HEK293 (cell line): ENCODE results near the gene RANBP1.

ENCODE experiments used
- CTCF ChIP-seq: fragments of 450-650 bp; formaldehyde crosslinking; IDR thresholded peaks from 2 replicates; pipeline ENCODE4 v1.5.1; 2016; ENCODE audit warnings: missing biosample characterization, missing genetic modification characterization
- PRDM6 ChIP-seq: fragments of 450-650 bp; formaldehyde crosslinking; IDR thresholded peaks from 2 replicates; pipeline ENCODE4 v1.5.1; 2017; ENCODE audit warnings: missing biosample characterization, missing genetic modification characterization
- YY1 ChIP-seq: fragments of 450-650 bp; formaldehyde crosslinking; IDR thresholded peaks from 2 replicates; pipeline ENCODE4 v1.5.1; 2018; ENCODE audit warnings: missing biosample characterization, missing genetic modification characterization
- ZBTB8A ChIP-seq: fragments of 450-650 bp; formaldehyde crosslinking; IDR thresholded peaks from 2 replicates; pipeline ENCODE4 v1.5.1; 2016; ENCODE audit warnings: missing biosample characterization, missing genetic modification characterization
- ZNF214 ChIP-seq: fragments of 450-650 bp; formaldehyde crosslinking; IDR thresholded peaks from 2 replicates; pipeline ENCODE4 v1.5.1; 2017; ENCODE audit warnings: missing biosample characterization, mild to moderate bottlenecking, missing genetic modification characterization, borderline replicate concordance
- ZNF24 ChIP-seq: fragments of 450-650 bp; formaldehyde crosslinking; IDR thresholded peaks from 2 replicates; pipeline ENCODE4 v1.5.1; 2016; ENCODE audit warnings: missing biosample characterization, missing genetic modification characterization
- ZNF302 ChIP-seq: fragments of 450-650 bp; formaldehyde crosslinking; IDR thresholded peaks from 2 replicates; pipeline ENCODE4 v1.5.1; 2016; ENCODE audit warnings: missing biosample characterization, missing genetic modification characterization, low read depth
- ZNF416 ChIP-seq: fragments of 450-650 bp; formaldehyde crosslinking; IDR thresholded peaks from 2 replicates; pipeline ENCODE4 v1.5.1; 2016; ENCODE audit warnings: missing biosample characterization, missing genetic modification characterization
- ZNF488 ChIP-seq: fragments of 450-650 bp; formaldehyde crosslinking; IDR thresholded peaks from 2 replicates; pipeline ENCODE4 v1.5.1; 2016; ENCODE audit warnings: missing biosample characterization, missing genetic modification characterization
- ZNF514 ChIP-seq: fragments of 450-650 bp; formaldehyde crosslinking; IDR thresholded peaks from 2 replicates; pipeline ENCODE4 v1.5.1; 2016; ENCODE audit warnings: missing biosample characterization, missing genetic modification characterization
- ZNF555 ChIP-seq: fragments of 450-650 bp; formaldehyde crosslinking; conservative IDR thresholded peaks from 2 replicates; pipeline ENCODE4 v1.5.1; 2017; ENCODE audit warnings: missing biosample characterization, mild to moderate bottlenecking, missing genetic modification characterization, inconsistent platforms
- ZNF670 ChIP-seq: fragments of 450-650 bp; formaldehyde crosslinking; IDR thresholded peaks from 2 replicates; pipeline ENCODE4 v1.5.1; 2016; ENCODE audit warnings: missing biosample characterization, missing genetic modification characterization, low read depth

- TF ChIP-seq PRDM6 (no peak), ZBTB8A (no peak), CTCF (tag by site-specific recombination) (no peak), YY1 (tag by site-specific recombination) (no peak), ZNF302 (no peak), ZNF416 (tag by site-specific recombination) (no peak), ZNF24 (tag by site-specific recombination) (no peak), ZNF214 (tag by site-specific recombination) (no peak), ZNF514 (tag by site-specific recombination) (no peak), ZNF670 (no peak), ZNF488 (tag by site-specific recombination) (no peak), ZNF555 (tag by site-specific recombination) (no peak)
Measured at GRCh38 chr22:20156042-20156389, 40.1 kb downstream of the RANBP1 start.
